H9 (cell line): ENCODE data around the gene VPS45. TPM values are rescaled to one million over a fixed set of nuclear protein-coding genes. Genes with fewer than 3 reads are reported as not detected.

Experiments used
- DNase-seq: peaks from one replicate; pipeline ENCODE4 v3.0.0-alpha.2; 2017
- H2AFZ ChIP-seq: one replicate; pipeline ENCODE4 v1.6.1; 2013; ENCODE audit warnings: mild to moderate bottlenecking, low read length, control low read depth, moderate library complexity
- H2AK5ac ChIP-seq: 2 replicates; pipeline ENCODE4 v1.6.1; 2013; ENCODE audit warnings: low read length, control low read depth, mixed read lengths; ENCODE audit not compliant: insufficient read length
- H2BK120ac ChIP-seq: one replicate; pipeline ENCODE4 v1.6.1; 2013; ENCODE audit warnings: low read depth, mild to moderate bottlenecking, low read length, control low read depth, inconsistent platforms; ENCODE audit not compliant: poor library complexity, severe bottlenecking
- H2BK12ac ChIP-seq: 2 replicates; pipeline ENCODE4 v1.6.1; 2013; ENCODE audit warnings: low read length, control low read depth, mixed read lengths, low read depth; ENCODE audit not compliant: insufficient read length
- H2BK15ac ChIP-seq: 2 replicates; pipeline ENCODE4 v1.6.1; 2013; ENCODE audit warnings: low read depth, low read length, control low read depth
- H2BK20ac ChIP-seq: one replicate; pipeline ENCODE4 v1.6.1; 2013; ENCODE audit warnings: low read depth, mild to moderate bottlenecking, low read length, control low read depth, inconsistent platforms; ENCODE audit not compliant: poor library complexity, severe bottlenecking
- H2BK5ac ChIP-seq: 2 replicates; pipeline ENCODE4 v1.6.1; 2013; ENCODE audit warnings: low read length, control low read depth, mixed read lengths; ENCODE audit not compliant: insufficient read length
- H3K14ac ChIP-seq: 2 replicates; pipeline ENCODE4 v1.6.1; 2013; ENCODE audit warnings: low read length, control low read depth; ENCODE audit not compliant: insufficient read depth
- H3K18ac ChIP-seq: 2 replicates; pipeline ENCODE4 v1.6.1; 2013; ENCODE audit warnings: low read depth, mild to moderate bottlenecking, mixed read lengths, low read length, control low read depth; ENCODE audit not compliant: insufficient read length
- H3K23ac ChIP-seq: 2 replicates; pipeline ENCODE4 v1.6.1; 2013; ENCODE audit warnings: low read length, control low read depth, mixed read lengths, low read depth; ENCODE audit not compliant: insufficient read length
- H3K23me2 ChIP-seq: 2 replicates; pipeline ENCODE4 v1.6.1; 2013; ENCODE audit warnings: low read depth, mild to moderate bottlenecking, mixed read lengths, low read length, control low read depth; ENCODE audit not compliant: insufficient read length, poor library complexity, severe bottlenecking
- H3K27ac ChIP-seq: 2 replicates; pipeline ENCODE4 v1.5.1; 2013; ENCODE audit warnings: low read length, control low read depth, mixed read lengths, low read depth; ENCODE audit not compliant: insufficient read length
- H3K27me3 ChIP-seq: 2 replicates; pipeline ENCODE4 v1.6.1; 2013; ENCODE audit warnings: low read length, control low read depth, inconsistent platforms; ENCODE audit not compliant: insufficient read depth
- H3K4ac ChIP-seq: 2 replicates; pipeline ENCODE4 v1.6.1; 2013; ENCODE audit warnings: low read depth, mild to moderate bottlenecking, control low read depth, inconsistent platforms, low read length, moderate library complexity
- H3K4me1 ChIP-seq: 2 replicates; pipeline ENCODE4 v1.6.1; 2013; ENCODE audit warnings: low read length, control low read depth, inconsistent platforms; ENCODE audit not compliant: insufficient read depth
- H3K4me2 ChIP-seq: 2 replicates; pipeline ENCODE4 v1.6.1; 2013; ENCODE audit warnings: low read length, control low read depth, mixed read lengths; ENCODE audit not compliant: insufficient read length, insufficient read depth
- H3K56ac ChIP-seq: 2 replicates; pipeline ENCODE4 v1.6.1; 2013; ENCODE audit warnings: low read depth, mild to moderate bottlenecking, mixed read lengths, low read length, control low read depth; ENCODE audit not compliant: insufficient read length
- H3K79me1 ChIP-seq: 2 replicates; pipeline ENCODE4 v1.6.1; 2013; ENCODE audit warnings: low read depth, mild to moderate bottlenecking, moderate library complexity, low read length, control low read depth, inconsistent platforms; ENCODE audit not compliant: insufficient read depth, poor library complexity, severe bottlenecking
- H3K79me2 ChIP-seq: 2 replicates; pipeline ENCODE4 v1.6.1; 2013; ENCODE audit warnings: low read length, control low read depth, inconsistent platforms; ENCODE audit not compliant: insufficient read depth
- H3K9ac ChIP-seq: 2 replicates; pipeline ENCODE4 v1.6.1; 2013; ENCODE audit warnings: low read length, control low read depth, mixed read lengths; ENCODE audit not compliant: insufficient read length; ENCODE audit errors: extremely low read depth
- H3K9me3 ChIP-seq: one replicate; pipeline ENCODE4 v1.6.1; 2013; ENCODE audit warnings: low read depth, low read length, inconsistent platforms; ENCODE audit not compliant: control insufficient read depth
- H3T11ph ChIP-seq: one replicate; pipeline ENCODE4 v1.6.1; 2013; ENCODE audit warnings: mild to moderate bottlenecking, low read length, control low read depth, inconsistent platforms
- H4K20me1 ChIP-seq: one replicate; pipeline ENCODE4 v1.6.1; 2013; ENCODE audit not compliant: control insufficient read depth, insufficient read length, insufficient read depth
- H4K5ac ChIP-seq: 2 replicates; pipeline ENCODE4 v1.6.1; 2013; ENCODE audit warnings: low read depth, mild to moderate bottlenecking, mixed read lengths, low read length, control low read depth; ENCODE audit not compliant: insufficient read length
- H4K8ac ChIP-seq: replicated peaks from 2 replicates; pipeline ENCODE4 v1.6.1; 2013; ENCODE audit warnings: low read length, control low read depth, mixed read lengths, low read depth; ENCODE audit not compliant: insufficient read length
- H4K91ac ChIP-seq: 2 replicates; pipeline ENCODE4 v1.6.1; 2013; ENCODE audit warnings: low read depth, mild to moderate bottlenecking, moderate library complexity, mixed read lengths, low read length, control low read depth; ENCODE audit not compliant: insufficient read length
- H3K27ac Mint-ChIP-seq, 3 experiments: 2 replicates in 2 of 3; 3 replicates in 1 of 3; pipeline ENCODE4 v1.8.0; 2020 to 2021; ENCODE audit warnings: mixed read lengths in 3 of 3, mild to moderate bottlenecking in 1 of 3, moderate library complexity in 1 of 3
- H3K27me3 Mint-ChIP-seq: 2 replicates; pipeline ENCODE4 v1.8.0; 2021; ENCODE audit warnings: low read depth, mild to moderate bottlenecking, moderate library complexity, mixed read lengths
- H3K36me3 Mint-ChIP-seq, 3 experiments: 2 replicates in 2 of 3; 3 replicates in 1 of 3; pipeline ENCODE4 v1.8.0; 2020 to 2021; ENCODE audit warnings: low read depth in 3 of 3, mixed read lengths in 3 of 3; ENCODE audit not compliant: insufficient read depth in 1 of 3
- H3K4me1 Mint-ChIP-seq, 2 experiments: 2 replicates each; pipeline ENCODE4 v1.8.0; 2020; ENCODE audit warnings: mixed read lengths in 2 of 2
- H3K4me3 Mint-ChIP-seq, 2 experiments: 2 replicates in 1 of 2; 3 replicates in 1 of 2; pipeline ENCODE4 v1.8.0; 2020 to 2021; ENCODE audit warnings: mild to moderate bottlenecking in 2 of 2, mixed read lengths in 2 of 2, moderate library complexity in 1 of 2
- H3K9me3 Mint-ChIP-seq, 2 experiments: 2 replicates in 1 of 2; 3 replicates in 1 of 2; pipeline ENCODE4 v1.8.0; 2020; ENCODE audit warnings: mild to moderate bottlenecking in 2 of 2, mixed read lengths in 2 of 2, moderate library complexity in 1 of 2
- WGBS: extraction: QIAGEN DNeasy Blood & Tissue Kit; methylation state at CpG from one replicate; pipeline ENCODE4 v1.1.7; 2013; ENCODE audit warnings: missing lambda C conversion rate, low lambda C conversion rate, mixed read lengths; ENCODE audit not compliant: insufficient read length; ENCODE audit errors: extremely low coverage; 5-methylcytosine and 5-hydroxymethylcytosine counted together
- total RNA-seq: library from RNA; stranded (reverse); gene quantifications from 2 replicates; pipeline ENCODE4 v1.2.1, GENCODE V29; 2021
- TF ChIP-seq, protein P1 (sequence below): fragments of 200-600 bp; sonication (generic); conservative IDR thresholded peaks from 3 replicates; pipeline ENCODE4 v1.8.0; 2021; ENCODE audit warnings: antibody characterized with exemption, mild to moderate bottlenecking

The VPS45 gene
- total RNA-seq, 1 experiment from 2014 or later, result 31.8 TPM

DNA sequence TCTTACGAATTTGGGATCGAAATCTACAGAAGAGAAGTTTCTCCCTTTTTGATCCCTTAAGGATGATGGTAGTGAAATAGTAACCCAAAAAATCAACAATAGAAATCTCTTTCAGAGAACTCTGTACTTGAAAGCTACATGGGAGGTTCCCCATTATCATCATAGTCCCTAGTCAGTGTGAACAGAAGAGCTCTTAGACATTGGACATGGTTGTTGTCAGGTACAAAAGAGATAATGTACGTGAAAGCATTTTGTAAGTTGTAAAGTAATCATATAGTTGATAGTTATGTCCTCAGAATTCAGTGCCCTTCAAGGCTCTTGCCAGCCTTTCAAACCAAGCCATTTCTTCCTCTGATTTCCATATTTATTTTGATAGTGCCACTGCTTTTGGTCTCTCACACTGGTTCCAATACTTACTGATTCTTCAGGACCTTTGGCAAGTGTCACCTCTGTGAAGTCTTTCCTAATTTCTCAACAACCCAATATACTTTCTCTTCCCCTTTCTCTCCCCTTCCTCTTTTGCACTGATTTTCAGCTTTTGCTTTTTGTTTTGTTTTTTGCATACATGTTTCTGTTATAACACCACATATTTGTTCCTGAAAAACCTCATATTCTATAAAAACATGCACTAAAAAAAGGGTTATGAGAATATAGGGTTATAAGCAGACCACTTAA is 22.4 kb downstream of the VPS45 start:
- no peak overlapping the region for H2AK5ac ChIP-seq
- no peaks in the 10 kb centered on the region for H3K27me3 ChIP-seq
- H3K27ac ChIP-seq, result no peak overlapping the region
- Mint-ChIP-seq H3K9me3 (no peaks in the 10 kb centered on the region), H3K4me3 (no peak overlapping the region), H3K4me1 (no peaks in the 10 kb centered on the region), H3K36me3 (peaks cover 1 to 20% (median 14%) of the 10 kb centered on the region in 3 experiments; a peak in 4 of 7 replicates), H3K27me3 (no peaks in the 10 kb centered on the region), H3K27ac (no peak overlapping the region)
- no peak for DNase-seq
- H4K20me1 ChIP-seq, result no peaks in the 10 kb centered on the region
- WGBS, result no CpG with 5 or more reads among the region's 3 CpGs
- H3K79me2 ChIP-seq, result no peaks in the 10 kb centered on the region
- H3K9ac ChIP-seq, result no peak overlapping the region
- H3K4ac ChIP-seq, result no peak overlapping the region
- no peak overlapping the region for H3K18ac ChIP-seq
- no peak overlapping the region for H2BK15ac ChIP-seq
- H3K23me2 ChIP-seq, result no peaks in the 10 kb centered on the region
- no peak overlapping the region for H2BK12ac ChIP-seq
- TF ChIP-seq, protein P1, sequence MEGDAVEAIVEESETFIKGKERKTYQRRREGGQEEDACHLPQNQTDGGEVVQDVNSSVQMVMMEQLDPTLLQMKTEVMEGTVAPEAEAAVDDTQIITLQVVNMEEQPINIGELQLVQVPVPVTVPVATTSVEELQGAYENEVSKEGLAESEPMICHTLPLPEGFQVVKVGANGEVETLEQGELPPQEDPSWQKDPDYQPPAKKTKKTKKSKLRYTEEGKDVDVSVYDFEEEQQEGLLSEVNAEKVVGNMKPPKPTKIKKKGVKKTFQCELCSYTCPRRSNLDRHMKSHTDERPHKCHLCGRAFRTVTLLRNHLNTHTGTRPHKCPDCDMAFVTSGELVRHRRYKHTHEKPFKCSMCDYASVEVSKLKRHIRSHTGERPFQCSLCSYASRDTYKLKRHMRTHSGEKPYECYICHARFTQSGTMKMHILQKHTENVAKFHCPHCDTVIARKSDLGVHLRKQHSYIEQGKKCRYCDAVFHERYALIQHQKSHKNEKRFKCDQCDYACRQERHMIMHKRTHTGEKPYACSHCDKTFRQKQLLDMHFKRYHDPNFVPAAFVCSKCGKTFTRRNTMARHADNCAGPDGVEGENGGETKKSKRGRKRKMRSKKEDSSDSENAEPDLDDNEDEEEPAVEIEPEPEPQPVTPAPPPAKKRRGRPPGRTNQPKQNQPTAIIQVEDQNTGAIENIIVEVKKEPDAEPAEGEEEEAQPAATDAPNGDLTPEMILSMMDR, result no peak
- H3T11ph ChIP-seq, result no peak overlapping the region
- H3K79me1 ChIP-seq, result no peaks in the 10 kb centered on the region
- H3K4me2 ChIP-seq, result no peak overlapping the region
- H3K23ac ChIP-seq, result no peak overlapping the region
- H2BK5ac ChIP-seq, result no peak overlapping the region
- H3K56ac ChIP-seq, result no peak overlapping the region
- no peak overlapping the region for H4K91ac ChIP-seq
- H3K14ac ChIP-seq, result no peak overlapping the region
- H4K5ac ChIP-seq, result no peak overlapping the region
- H4K8ac ChIP-seq, result no peak overlapping the region
- H2AFZ ChIP-seq, result no peak overlapping the region
- no peak overlapping the region for H2BK20ac ChIP-seq
- no peaks in the 10 kb centered on the region for H3K4me1 ChIP-seq
- no peak overlapping the region for H2BK120ac ChIP-seq
- H3K9me3 ChIP-seq, result no peaks in the 10 kb centered on the region
